ENCODE data around the gene PRKAR1B.

Gene PRKAR1B

GRCh38 chr7:645606-646005, 81.5 kb downstream of the PRKAR1B start:
- no peak for DNase-seq (ENCODE audit: low read depth, low spot score)

- no peak for DNase-seq (ENCODE audit: low read depth, low spot score)
Observed at GRCh38 chr7:644381-645305, 82.4 kb downstream of the PRKAR1B start.

GRCh38 chr7:641966-642365, 85.1 kb downstream of the PRKAR1B start:
- DNase-seq (ENCODE audit: low read depth, low spot score), result no peak

GRCh38 chr7:641269-641671, 85.8 kb downstream of the PRKAR1B start:
- peak; percentile 79 for DNase-seq (ENCODE audit: low read depth, low spot score)

GRCh38 chr7:638256-639011, 88.6 kb downstream of the PRKAR1B start:
- DNase-seq (ENCODE audit: low read depth, low spot score), result peak; percentile 38

GRCh38 chr7:637826-638225, 89.3 kb downstream of the PRKAR1B start:
- DNase-seq (ENCODE audit: low read depth, low spot score), result no peak

- peak; percentile 68 for DNase-seq (ENCODE audit: low read depth, low spot score)
Observed at GRCh38 chr7:636396-636795, 90.7 kb downstream of the PRKAR1B start.

- peak; percentile 18 for DNase-seq (ENCODE audit: low read depth, low spot score)
Observed at GRCh38 chr7:635687-636382, 91.2 kb downstream of the PRKAR1B start.

- DNase-seq (ENCODE audit: low read depth, low spot score), result no peak
Observed at GRCh38 chr7:635227-635626, 91.9 kb downstream of the PRKAR1B start.

- DNase-seq (ENCODE audit: low read depth, low spot score), result no peak
Observed at GRCh38 chr7:633381-634018, 93.6 kb downstream of the PRKAR1B start.

GRCh38 chr7:632831-633210, 94.3 kb downstream of the PRKAR1B start:
- DNase-seq (ENCODE audit: low read depth, low spot score), result no peak

- DNase-seq (ENCODE audit: low read depth, low spot score), result no peak
Observed at GRCh38 chr7:631964-632830, 94.9 kb downstream of the PRKAR1B start.

GRCh38 chr7:631291-631711, 95.8 kb downstream of the PRKAR1B start:
- no peak for DNase-seq (ENCODE audit: low read depth, low spot score)

GRCh38 chr7:630539-630938, 96.5 kb downstream of the PRKAR1B start:
- DNase-seq (ENCODE audit: low read depth, low spot score), result no peak

GRCh38 chr7:630111-630511, 97.0 kb downstream of the PRKAR1B start:
- no peak for DNase-seq (ENCODE audit: low read depth, low spot score)

GRCh38 chr7:628826-629225, 98.3 kb downstream of the PRKAR1B start:
- DNase-seq (ENCODE audit: low read depth, low spot score), result no peak

- no peak for DNase-seq (ENCODE audit: low read depth, low spot score)
Observed at GRCh38 chr7:628402-628763, 98.7 kb downstream of the PRKAR1B start.

- no peak for DNase-seq (ENCODE audit: low read depth, low spot score)
Observed at GRCh38 chr7:627661-628401, 99.2 kb downstream of the PRKAR1B start.

- DNase-seq (ENCODE audit: low read depth, low spot score), result no peak
Observed at GRCh38 chr7:625376-625971, 101.6 kb downstream of the PRKAR1B start.

GRCh38 chr7:623464-623863, 103.6 kb downstream of the PRKAR1B start:
- DNase-seq (ENCODE audit: low read depth, low spot score), result no peak
